Lower leg skin (tissue), 4 donors: ENCODE measurements around the gene RASL12. TPM values are rescaled to one million over a fixed set of nuclear protein-coding genes. Genes with fewer than 3 reads are reported as not detected.
"Not testable (repeated sequence)": the region's sequence is repeated elsewhere in the genome, so short reads cannot be mapped to it uniquely, and the experiment has no call there.

Source experiments
- DNase-seq, 2 donors: peaks; one replicate each; pipeline ENCODE4 v3.0.0-alpha.2; 2019; ENCODE audit warnings: low spot score in 2 of 2
- H3K4me3 ChIP-seq: fragments of 200-600 bp; sonication (generic); 2 replicates; pipeline ENCODE4 v1.5.1; 2017; ENCODE audit warnings: mild to moderate bottlenecking, low read depth; ENCODE audit not compliant: poor library complexity, severe bottlenecking
- POLR2A ChIP-seq, 2 donors: fragments of 450-650 bp; IDR thresholded peaks; one replicate each; pipeline ENCODE4 v1.6.1; 2016 to 2017; ENCODE audit warnings: antibody characterized with exemption in 2 of 2, mild to moderate bottlenecking in 1 of 2, moderate library complexity in 1 of 2
- WGBS, 2 donors: methylation state at CpG; one replicate each; pipeline ENCODE4 v1.1.5; 2018; 5-methylcytosine and 5-hydroxymethylcytosine counted together
- intact Hi-C: fragments of 100-400 bp; cut with DNase I; formaldehyde crosslinking; loops from one replicate; pipeline ENCODE4 v1.15.0; 2023; ENCODE audit warnings: low total_unique reads
- total RNA-seq, 4 donors: library from RNA; depleted of rRNA; stranded (reverse); fragments of >200 nt; gene quantifications; one replicate each; pipeline ENCODE4 v1.1.0, GENCODE V29; 2016
- TF ChIP-seq, protein P1 (sequence below), 3 donors: fragments of 450-650 bp; IDR thresholded peaks; one replicate each; pipeline ENCODE4 v1.5.1; 2016; ENCODE audit warnings: antibody characterized with exemption in 3 of 3, mild to moderate bottlenecking in 3 of 3, moderate library complexity in 2 of 3

Gene RASL12
- total RNA-seq, 4 donors from 2014 or later, result 1.7 to 18.9 (median 7.7) TPM

DNA sequence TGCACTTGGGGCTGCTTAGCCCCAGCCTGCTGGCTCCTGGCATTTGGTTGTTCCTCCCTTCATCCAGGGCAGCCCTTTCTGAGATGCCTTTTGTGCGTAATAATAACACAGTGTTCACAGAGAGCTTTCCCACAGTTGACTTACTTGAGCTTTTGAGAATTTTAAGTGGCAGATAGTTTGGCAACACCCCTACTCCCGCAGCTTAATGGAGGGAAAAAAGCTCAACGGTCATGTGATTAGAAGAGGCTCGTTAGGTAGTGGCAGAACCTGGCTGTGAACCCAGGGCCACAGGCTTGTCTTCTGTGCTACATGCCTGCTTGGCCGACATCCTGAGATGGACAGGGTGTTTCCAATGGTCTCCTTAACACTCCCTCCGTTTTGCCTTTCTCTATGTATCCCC, 13.5 kb upstream of the RASL12 start:
- DNase-seq, result no peak
- WGBS, 2 donors, result 65 to 76% methylated on average over 6 of the region's 6 CpGs
- TF ChIP-seq, protein P1, sequence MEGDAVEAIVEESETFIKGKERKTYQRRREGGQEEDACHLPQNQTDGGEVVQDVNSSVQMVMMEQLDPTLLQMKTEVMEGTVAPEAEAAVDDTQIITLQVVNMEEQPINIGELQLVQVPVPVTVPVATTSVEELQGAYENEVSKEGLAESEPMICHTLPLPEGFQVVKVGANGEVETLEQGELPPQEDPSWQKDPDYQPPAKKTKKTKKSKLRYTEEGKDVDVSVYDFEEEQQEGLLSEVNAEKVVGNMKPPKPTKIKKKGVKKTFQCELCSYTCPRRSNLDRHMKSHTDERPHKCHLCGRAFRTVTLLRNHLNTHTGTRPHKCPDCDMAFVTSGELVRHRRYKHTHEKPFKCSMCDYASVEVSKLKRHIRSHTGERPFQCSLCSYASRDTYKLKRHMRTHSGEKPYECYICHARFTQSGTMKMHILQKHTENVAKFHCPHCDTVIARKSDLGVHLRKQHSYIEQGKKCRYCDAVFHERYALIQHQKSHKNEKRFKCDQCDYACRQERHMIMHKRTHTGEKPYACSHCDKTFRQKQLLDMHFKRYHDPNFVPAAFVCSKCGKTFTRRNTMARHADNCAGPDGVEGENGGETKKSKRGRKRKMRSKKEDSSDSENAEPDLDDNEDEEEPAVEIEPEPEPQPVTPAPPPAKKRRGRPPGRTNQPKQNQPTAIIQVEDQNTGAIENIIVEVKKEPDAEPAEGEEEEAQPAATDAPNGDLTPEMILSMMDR (IDR thresholded peaks at IDR 0.05), result no peak
- TF ChIP-seq POLR2A (IDR thresholded peaks at IDR 0.05), result no peak

GRCh38 chr15:65079580-65079979, 11.8 kb upstream of the RASL12 start:
- H3K4me3 ChIP-seq, result no peak overlapping the region
- intact Hi-C loops, result no loop called here
- WGBS, 2 donors, result 66 to 78% methylated on average over 5 of the region's 5 CpGs
- no peak for TF ChIP-seq POLR2A (IDR thresholded peaks at IDR 0.05)
- TF ChIP-seq, protein P1 (IDR thresholded peaks at IDR 0.05), result no peak
- DNase-seq, result no peak

More for the DNA sequence above, 13.5 kb upstream of the RASL12 start:
- intact Hi-C loops, result no loop called here
- no peak overlapping the region for H3K4me3 ChIP-seq

DNA sequence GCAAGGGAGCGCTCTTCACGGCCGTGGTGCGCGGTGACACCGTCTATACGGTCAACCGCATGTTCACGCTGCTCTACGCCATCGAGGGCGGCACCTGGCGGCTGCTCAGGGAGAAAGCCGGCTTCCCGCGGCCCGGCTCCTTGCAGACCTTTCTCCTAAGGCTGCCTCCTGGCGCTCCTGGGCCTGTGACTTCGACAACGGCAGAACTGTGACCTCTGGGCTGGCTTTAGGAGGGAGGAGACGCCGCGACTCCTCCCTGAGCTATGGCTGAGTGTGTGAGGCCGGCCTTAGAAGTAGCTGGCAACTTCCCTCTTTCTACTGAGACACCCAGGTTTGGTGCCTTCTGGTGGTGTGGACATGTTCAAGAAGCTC, 10.2 kb upstream of the RASL12 start:
- H3K4me3 ChIP-seq, result no peak overlapping the region
- intact Hi-C loops, result no loop called here
- WGBS, 2 donors, result 27 to 33% methylated on average over 13 to 17 of the region's 24 CpGs
- TF ChIP-seq, protein P1 (IDR thresholded peaks at IDR 0.05), result no peak
- no peak for TF ChIP-seq POLR2A (IDR thresholded peaks at IDR 0.05)
- no peak for DNase-seq

DNA sequence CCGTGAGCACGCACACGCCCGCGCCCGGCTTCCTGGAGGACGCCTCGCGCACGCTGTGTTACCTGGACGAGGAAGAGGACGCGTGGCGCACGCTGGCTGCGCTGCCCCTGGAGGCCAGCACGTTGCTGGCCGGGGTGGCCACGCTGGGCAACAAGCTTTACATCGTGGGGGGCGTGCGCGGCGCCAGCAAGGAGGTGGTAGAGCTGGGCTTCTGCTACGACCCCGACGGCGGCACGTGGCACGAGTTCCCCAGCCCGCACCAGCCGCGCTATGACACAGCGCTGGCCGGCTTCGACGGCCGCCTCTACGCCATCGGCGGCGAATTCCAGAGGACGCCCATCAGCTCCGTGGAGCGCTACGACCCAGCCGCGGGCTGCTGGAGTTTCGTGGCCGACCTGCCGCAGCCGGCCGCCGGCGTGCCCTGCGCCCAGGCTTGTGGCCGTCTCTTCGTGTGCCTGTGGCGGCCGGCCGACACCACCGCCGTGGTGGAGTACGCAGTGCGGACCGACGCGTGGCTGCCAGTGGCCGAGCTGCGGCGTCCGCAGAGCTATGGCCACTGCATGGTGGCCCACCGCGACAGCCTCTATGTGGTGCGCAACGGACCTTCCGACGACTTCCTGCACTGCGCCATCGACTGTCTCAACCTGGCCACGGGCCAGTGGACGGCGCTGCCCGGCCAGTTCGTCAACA, 9.6 kb upstream of the RASL12 start:
- H3K4me3 ChIP-seq, result no peak overlapping the region
- DNase-seq, result no peak
- WGBS, 2 donors, result 61 to 62% methylated on average over 32 to 79 of the region's 85 CpGs
- intact Hi-C loops, result no loop called here
- no peak for TF ChIP-seq POLR2A (IDR thresholded peaks at IDR 0.05)
- TF ChIP-seq, protein P1 (IDR thresholded peaks at IDR 0.05), result no peak

DNA sequence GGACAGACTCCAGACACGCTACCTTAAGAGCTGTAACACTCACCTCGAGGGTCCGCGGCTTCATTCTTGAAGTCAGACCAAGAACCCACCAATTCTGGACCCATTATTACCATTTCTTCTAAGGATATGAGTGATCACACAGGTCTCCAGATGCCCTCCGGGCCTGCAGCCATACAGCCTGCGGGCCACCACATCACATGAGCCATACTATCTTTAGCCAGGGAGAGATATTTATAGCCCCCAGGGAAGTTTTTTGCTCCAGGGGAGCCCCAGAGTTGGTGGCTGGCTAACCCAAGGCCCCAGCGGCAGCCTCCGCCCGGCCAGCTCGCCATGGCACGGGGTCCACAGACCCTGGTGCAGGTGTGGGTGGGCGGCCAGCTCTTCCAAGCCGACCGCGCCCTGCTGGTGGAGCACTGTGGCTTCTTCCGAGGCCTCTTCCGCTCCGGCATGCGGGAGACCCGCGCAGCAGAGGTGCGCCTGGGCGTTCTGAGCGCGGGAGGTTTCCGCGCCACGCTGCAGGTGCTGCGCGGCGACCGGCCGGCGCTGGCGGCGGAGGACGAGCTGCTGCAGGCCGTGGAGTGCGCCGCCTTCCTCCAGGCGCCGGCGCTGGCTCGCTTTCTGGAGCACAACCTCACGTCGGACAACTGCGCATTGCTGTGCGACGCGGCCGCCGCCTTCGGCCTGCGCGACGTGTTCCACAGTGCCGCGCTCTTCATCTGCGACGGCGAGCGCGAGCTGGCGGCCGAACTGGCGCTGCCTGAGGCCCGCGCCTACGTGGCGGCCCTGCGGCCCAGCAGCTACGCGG, 8.9 kb upstream of the RASL12 start, which contains the start of gene KBTBD13:
Gene KBTBD13 (plus strand): TSS at position 261 of the 805 bp plus-strand sequence. CDS start 70 bp downstream, at position 331.
- TF ChIP-seq, protein P1 (IDR thresholded peaks at IDR 0.05), result no peak
- TF ChIP-seq POLR2A (IDR thresholded peaks at IDR 0.05), result no peak
- WGBS, 2 donors, result 68 to 77% methylated on average over 50 to 69 of the region's 73 CpGs
- H3K4me3 ChIP-seq, result no peak within 1 kb of the TSS
- no peak for DNase-seq
- intact Hi-C loops, result no loop called here

DNA sequence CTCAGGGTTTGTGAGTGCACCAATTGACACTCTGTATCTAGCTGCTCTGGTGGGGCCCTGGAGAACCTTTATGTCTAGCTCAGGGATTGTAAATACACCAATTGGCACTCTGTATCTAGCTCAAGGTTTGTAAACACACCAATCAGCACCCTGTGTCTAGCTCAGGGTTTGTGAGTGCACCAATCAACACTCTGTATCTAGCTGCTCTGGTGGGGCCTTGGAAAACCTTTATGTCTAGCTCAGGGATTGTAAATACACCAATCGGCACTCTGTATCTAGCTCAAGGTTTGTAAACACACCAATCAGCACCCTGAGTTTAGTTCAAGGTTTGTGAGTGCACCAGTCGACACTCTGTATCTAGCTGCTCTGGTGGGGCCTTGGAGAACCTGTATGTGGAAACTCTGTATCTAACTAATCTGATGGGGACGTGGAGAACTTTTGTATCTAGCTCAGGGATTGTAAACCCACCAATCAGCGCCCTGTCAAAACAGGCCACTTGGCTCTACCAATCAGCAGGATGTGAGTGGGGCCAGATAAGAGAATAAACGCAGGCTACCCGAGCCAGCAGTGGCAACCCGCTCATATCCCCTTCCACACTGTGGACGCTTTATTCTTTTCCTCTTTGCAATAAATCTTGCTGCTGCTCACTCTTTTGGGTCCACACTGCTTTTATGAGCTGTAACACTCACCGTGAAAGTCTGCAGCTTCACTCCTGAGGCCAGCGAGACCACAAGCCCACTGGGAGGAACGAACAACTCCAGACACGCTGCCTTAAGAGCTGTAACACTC, 8.0 kb upstream of the RASL12 start:
- DNase-seq, intact Hi-C loops, H3K4me3 ChIP-seq: not testable (repeated sequence)
- 78 to 82% methylated on average over 12 of the region's 12 CpGs for WGBS, 2 donors

DNA sequence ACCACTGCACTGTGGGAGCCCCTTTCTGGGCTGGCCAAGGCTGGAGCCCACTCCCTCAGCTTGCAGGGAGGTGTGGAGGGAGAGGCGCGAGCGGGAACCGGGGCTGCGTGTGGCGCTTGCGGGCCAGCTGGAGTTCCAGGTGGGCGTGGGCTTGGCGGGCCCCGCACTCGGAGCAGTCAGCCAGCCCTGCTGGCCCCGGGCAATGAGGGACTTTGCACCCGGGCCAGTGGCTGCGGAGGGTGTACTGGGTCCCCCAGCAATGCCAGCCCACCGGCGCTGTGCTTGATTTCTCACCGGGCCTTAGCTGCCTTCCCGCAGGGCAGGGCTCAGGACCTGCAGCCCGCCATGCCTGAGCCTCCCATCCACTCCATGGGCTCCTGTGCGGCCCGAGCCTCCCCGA, 7.2 kb upstream of the RASL12 start:
- intact Hi-C loops, H3K4me3 ChIP-seq, DNase-seq: not testable (repeated sequence)
- 80% methylated on average over 4 of the region's 22 CpGs; no CpG with 5 or more reads in 1 of the 2 donors for WGBS, 2 donors
